AG09309 (cell line): ENCODE results near the gene TSNAX.

Experiments
- DNase-seq: peaks from one replicate; pipeline ENCODE4 v3.0.0-alpha.2; 2010; ENCODE audit warnings: low read depth
- H3K4me3 ChIP-seq: 2 replicates; pipeline ENCODE4 v1.5.1; 2011; ENCODE audit warnings: mild to moderate bottlenecking, low read depth, low read length, moderate library complexity; ENCODE audit not compliant: control insufficient read depth
- TF ChIP-seq, protein P1 (sequence below): IDR thresholded peaks from 2 replicates; pipeline ENCODE4 v1.5.1; 2011; ENCODE audit warnings: mild to moderate bottlenecking, low read depth, low read length, inconsistent platforms; ENCODE audit not compliant: insufficient read depth, control insufficient read depth; ENCODE audit errors: missing control alignments

TSNAX gene, protein sequence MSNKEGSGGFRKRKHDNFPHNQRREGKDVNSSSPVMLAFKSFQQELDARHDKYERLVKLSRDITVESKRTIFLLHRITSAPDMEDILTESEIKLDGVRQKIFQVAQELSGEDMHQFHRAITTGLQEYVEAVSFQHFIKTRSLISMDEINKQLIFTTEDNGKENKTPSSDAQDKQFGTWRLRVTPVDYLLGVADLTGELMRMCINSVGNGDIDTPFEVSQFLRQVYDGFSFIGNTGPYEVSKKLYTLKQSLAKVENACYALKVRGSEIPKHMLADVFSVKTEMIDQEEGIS

DNA sequence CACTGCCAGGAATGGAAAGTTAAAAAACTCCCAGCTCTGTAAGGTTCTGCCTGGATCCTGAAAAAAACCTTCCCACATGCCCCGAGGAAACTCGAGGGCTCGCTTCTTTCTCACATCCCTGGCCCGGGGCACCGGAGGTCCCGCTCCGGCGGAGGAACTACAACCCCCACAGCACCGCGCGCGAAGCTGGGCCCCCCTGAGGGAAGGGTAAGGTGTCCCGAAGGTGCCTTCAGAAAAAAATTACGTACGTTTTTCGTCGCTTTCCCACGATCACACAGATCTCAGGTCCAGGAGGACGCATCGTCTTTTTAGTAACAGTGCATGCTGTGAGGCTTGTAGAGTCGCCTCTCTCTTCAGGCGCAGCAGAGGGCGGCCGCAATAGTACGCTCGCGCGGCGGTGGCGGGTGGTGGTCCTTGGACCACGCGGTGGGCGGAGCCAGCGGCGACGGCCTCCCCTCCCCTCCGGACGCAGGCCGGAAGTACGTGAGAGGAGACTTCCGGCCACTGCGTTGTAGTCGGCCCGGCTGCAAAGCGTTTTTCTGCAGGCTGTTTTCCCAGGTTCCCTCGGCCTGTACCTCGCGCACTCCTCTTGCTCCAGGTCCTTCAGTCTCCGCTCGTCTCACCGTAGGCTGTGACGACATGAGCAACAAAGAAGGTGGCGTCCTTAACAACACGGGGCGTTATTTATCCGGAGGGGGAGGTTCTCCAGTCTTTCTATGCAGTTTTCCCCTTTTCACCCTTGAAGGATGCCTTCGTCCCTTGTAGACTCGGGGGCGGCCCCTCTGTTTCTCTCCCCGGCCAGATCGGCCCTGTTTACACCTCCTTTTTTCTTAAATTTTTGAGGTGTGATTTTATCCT lies at the start of gene TSNAX:
Gene TSNAX, plus strand, starts transcription at position 498 of the 858 bp plus-strand sequence. Its CDS starts 142 bp downstream, at position 640.
- peak within 1 kb of the TSS; percentile 70 for H3K4me3 ChIP-seq
- TF ChIP-seq, protein P1, sequence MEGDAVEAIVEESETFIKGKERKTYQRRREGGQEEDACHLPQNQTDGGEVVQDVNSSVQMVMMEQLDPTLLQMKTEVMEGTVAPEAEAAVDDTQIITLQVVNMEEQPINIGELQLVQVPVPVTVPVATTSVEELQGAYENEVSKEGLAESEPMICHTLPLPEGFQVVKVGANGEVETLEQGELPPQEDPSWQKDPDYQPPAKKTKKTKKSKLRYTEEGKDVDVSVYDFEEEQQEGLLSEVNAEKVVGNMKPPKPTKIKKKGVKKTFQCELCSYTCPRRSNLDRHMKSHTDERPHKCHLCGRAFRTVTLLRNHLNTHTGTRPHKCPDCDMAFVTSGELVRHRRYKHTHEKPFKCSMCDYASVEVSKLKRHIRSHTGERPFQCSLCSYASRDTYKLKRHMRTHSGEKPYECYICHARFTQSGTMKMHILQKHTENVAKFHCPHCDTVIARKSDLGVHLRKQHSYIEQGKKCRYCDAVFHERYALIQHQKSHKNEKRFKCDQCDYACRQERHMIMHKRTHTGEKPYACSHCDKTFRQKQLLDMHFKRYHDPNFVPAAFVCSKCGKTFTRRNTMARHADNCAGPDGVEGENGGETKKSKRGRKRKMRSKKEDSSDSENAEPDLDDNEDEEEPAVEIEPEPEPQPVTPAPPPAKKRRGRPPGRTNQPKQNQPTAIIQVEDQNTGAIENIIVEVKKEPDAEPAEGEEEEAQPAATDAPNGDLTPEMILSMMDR: no peak
- DNase-seq: peak; percentile 68

DNA sequence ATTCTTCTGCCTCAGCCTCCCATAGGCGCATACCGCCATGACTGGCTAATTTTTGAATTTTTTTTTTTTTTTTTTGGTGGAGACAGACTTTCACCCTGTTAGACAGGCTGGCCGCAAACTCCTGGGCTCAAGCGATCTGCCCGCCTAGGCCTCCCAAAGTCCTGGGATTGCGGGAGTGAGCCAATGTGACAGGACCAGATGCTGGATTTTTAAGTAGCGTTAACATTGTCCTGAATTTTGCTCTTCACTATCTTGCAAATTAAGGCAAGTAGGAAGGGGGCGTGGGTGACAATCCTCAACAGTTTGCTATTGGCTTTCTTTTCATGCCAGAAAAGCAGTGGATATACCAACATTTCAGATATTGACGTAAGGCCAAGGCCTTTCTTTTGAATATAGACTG lies 49.7 kb upstream of the TSNAX start:
- no peak overlapping the region for H3K4me3 ChIP-seq
- TF ChIP-seq, protein P1: no peak

DNA sequence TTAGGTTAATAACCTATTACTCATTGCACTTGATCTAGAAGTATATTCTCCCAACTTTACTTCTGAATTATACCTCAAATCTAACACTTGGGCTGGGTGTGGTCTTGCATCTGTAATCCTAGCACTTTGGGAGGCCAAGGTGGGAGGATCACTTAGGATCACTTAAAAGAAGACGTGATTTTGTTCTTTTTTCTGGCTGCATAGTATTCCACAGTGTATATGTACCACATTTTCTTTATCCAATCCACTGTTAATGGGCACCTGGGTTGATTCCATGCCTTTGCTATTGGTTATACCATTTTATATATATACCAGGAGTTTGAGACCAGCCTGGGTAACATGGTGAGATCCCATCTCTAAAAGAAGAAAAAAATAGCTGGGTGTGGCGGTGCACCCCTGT lies 48.5 kb upstream of the TSNAX start:
- no peak for DNase-seq
- TF ChIP-seq, protein P1: no peak
- no peak overlapping the region for H3K4me3 ChIP-seq

More for the DNA sequence above, 49.7 kb upstream of the TSNAX start:
- DNase-seq: no peak

DNA sequence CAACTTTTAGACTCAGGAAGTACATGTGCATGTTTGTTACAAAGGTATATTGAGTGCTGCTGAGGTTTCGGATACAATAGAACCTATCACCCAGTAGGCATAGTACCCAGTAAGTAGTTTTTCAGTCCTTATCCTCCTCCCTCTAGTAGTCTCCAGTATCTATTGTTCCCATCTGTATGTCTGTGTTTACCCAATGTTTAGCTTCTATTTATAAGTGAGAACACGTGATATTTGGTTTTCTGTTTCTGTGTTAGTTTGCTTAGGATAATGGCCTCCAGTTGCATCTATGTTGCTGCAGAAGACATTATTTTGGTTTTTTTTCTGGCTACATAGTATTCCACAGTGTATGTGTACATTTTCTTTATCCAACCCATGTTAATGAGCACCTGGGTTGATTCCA lies 47.2 kb upstream of the TSNAX start:
- TF ChIP-seq, protein P1: no peak
- no peak for DNase-seq
- H3K4me3 ChIP-seq: no peak overlapping the region

DNA sequence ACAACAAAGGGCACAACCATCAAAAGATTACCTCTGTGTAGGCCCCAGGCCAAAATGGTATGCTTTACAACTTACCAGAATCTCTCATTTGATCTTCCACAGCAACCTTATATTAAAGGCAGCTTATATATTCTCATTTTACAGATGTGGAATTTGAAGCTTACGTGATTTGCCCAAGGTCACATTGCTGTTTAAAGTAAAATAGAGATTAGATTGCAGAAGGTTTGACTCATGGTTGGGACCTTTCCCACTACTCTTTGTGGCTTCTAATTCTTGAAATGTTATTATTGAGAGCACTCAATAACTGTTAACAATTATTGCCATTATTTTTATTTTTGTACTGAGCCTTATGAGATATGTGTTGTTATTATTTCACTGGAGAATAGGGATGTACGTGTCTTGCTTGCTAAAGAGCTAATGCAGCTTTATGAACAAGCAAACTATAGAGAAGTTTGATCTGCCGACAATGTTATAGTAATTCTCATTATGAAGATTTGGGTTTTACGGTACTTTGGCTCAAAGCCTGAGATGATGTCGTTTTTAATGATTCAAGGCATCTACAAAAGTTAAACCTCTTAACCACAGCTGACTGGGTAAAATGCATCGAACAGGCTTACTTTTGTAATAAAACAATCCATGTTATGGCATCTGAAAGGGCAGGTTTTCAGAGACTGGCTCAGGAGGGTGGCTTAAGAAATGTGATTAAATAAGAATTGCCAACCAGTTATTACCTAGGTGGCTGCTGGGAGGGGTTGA lies 43.3 kb upstream of the TSNAX start:
- no peak for DNase-seq
- TF ChIP-seq, protein P1: no peak
- no peak overlapping the region for H3K4me3 ChIP-seq

DNA sequence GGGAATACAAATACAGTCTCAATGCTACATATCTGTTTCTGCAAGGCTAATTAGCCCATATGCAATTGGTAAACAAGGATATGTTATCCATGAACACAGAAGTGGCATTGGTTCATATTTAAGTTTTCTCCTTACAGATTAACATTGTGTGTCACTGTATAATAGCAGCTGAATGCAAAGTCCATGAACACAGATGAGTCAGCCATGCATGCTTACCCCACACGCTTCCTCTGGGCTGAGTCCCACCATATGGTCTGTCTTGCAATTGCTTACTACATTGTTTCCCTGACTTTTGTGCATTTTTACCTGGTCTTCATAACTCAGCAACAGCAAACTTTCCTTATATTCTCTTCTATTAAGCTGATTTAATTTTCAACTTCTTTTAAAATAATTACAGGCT lies 41.5 kb upstream of the TSNAX start:
- no peak overlapping the region for H3K4me3 ChIP-seq
- DNase-seq: no peak
- TF ChIP-seq, protein P1: no peak
